Dedifferentiated amniotic fluid mesenchymal stem cell (primary cell): ENCODE results near the gene UBAP2L.
"Not testable (repeated sequence)": the region's sequence is repeated elsewhere in the genome, so short reads cannot be mapped to it uniquely, and the experiment has no call there.

ENCODE experiments used
- DNase-seq: peaks from one replicate; pipeline ENCODE4 v3.0.0-alpha.2; 2016; ENCODE audit errors: extremely low spot score

UBAP2L gene

GRCh38 chr1:154240294-154240833 is 19.6 kb downstream of the UBAP2L start:
- no peak for DNase-seq

- no peak for DNase-seq
These were observed 21.1 kb downstream of the UBAP2L start for GRCh38 chr1:154241703-154242351.

GRCh38 chr1:154253671-154254070 is 32.9 kb downstream of the UBAP2L start:
- no peak for DNase-seq

- no peak for DNase-seq
These were observed 35.9 kb downstream of the UBAP2L start for GRCh38 chr1:154256686-154257085.

- DNase-seq = no peak
These were observed 38.0 kb downstream of the UBAP2L start for GRCh38 chr1:154258784-154259183.

- no peak for DNase-seq
These were observed 39.4 kb downstream of the UBAP2L start for GRCh38 chr1:154260127-154260526.

- DNase-seq = no peak
These were observed 42.9 kb downstream of the UBAP2L start for GRCh38 chr1:154263465-154264332.

GRCh38 chr1:154264454-154264853 is 43.7 kb downstream of the UBAP2L start:
- DNase-seq = no peak

- no peak for DNase-seq
These were observed 44.8 kb downstream of the UBAP2L start for GRCh38 chr1:154265586-154265985.

GRCh38 chr1:154270833-154271232 is 50.1 kb downstream of the UBAP2L start:
- no peak for DNase-seq

GRCh38 chr1:154272217-154272998 is 51.7 kb downstream of the UBAP2L start, which contains the start of gene HAX1:
TSS of gene HAX1 (plus strand) at chr1:154272629. CDS start at chr1:154272724, 95 bp downstream.
- DNase-seq = peak; percentile 91

- no peak for DNase-seq
These were observed 52.3 kb downstream of the UBAP2L start for GRCh38 chr1:154272999-154273563.

GRCh38 chr1:154276797-154277196 is 56.0 kb downstream of the UBAP2L start:
- DNase-seq = no peak

GRCh38 chr1:154287591-154287990 is 66.8 kb downstream of the UBAP2L start:
- not testable (repeated sequence) for DNase-seq

- no peak for DNase-seq
These were observed 67.9 kb downstream of the UBAP2L start for GRCh38 chr1:154288661-154289060.

GRCh38 chr1:154290921-154291320 is 70.2 kb downstream of the UBAP2L start:
- DNase-seq = no peak

GRCh38 chr1:154295408-154296235 is 74.9 kb downstream of the UBAP2L start:
- DNase-seq = no peak

GRCh38 chr1:154301582-154301981 is 80.8 kb downstream of the UBAP2L start:
- DNase-seq = no peak

- no peak for DNase-seq
These were observed 84.0 kb downstream of the UBAP2L start for GRCh38 chr1:154304664-154305337.

GRCh38 chr1:154306151-154306550 is 85.4 kb downstream of the UBAP2L start:
- no peak for DNase-seq
